HepG2 (cell line): ENCODE results near the gene TBC1D1. TPM values are rescaled to one million over a fixed set of nuclear protein-coding genes. Genes with fewer than 3 reads are reported as not detected.

Experiments
- CAMTA2 ChIP-seq: sonication (generic); formaldehyde crosslinking; IDR thresholded peaks from 2 replicates; pipeline ENCODE4 v1.4.0; 2020; ENCODE audit warnings: mild to moderate bottlenecking, missing genetic modification reagents, borderline replicate concordance
- HHEX ChIP-seq: IDR thresholded peaks from 2 replicates; pipeline ENCODE4 v1.6.1; 2016; ENCODE audit warnings: control low read depth
- KDM5B ChIP-seq: sonication (generic); formaldehyde crosslinking; IDR thresholded peaks from 2 replicates; pipeline ENCODE4 v1.4.0; 2020; ENCODE audit warnings: missing genetic modification reagents, mild to moderate bottlenecking, borderline replicate concordance
- MIER3 ChIP-seq: IDR thresholded peaks from 2 replicates; pipeline ENCODE4 v1.6.1; 2016; ENCODE audit warnings: missing compliant biosample characterization, borderline replicate concordance
- ONECUT2 ChIP-seq: sonication (generic); formaldehyde crosslinking; IDR thresholded peaks from 2 replicates; pipeline ENCODE4 v1.4.0; 2020; ENCODE audit warnings: missing genetic modification reagents
- REXO4 ChIP-seq: sonication (generic); formaldehyde crosslinking; IDR thresholded peaks from 2 replicates; pipeline ENCODE4 v1.8.0; 2022; ENCODE audit warnings: missing genetic modification reagents, mild to moderate bottlenecking, borderline replicate concordance
- RFX5 ChIP-seq: IDR thresholded peaks from 2 replicates; pipeline ENCODE4 v1.6.1; 2011; ENCODE audit warnings: low read depth, low read length, improper control_type of control experiment
- SNAPC2 ChIP-seq: sonication (generic); formaldehyde crosslinking; IDR thresholded peaks from 2 replicates; pipeline ENCODE4 v1.8.1; 2022; ENCODE audit warnings: mild to moderate bottlenecking, missing genetic modification reagents
- ZBTB1 ChIP-seq: sonication (generic); formaldehyde crosslinking; IDR thresholded peaks from 2 replicates; pipeline ENCODE4 v1.4.0; 2020; ENCODE audit warnings: missing genetic modification reagents, borderline replicate concordance
- ZC3H4 ChIP-seq: sonication (generic); formaldehyde crosslinking; IDR thresholded peaks from 2 replicates; pipeline ENCODE4 v1.4.0; 2020; ENCODE audit warnings: missing genetic modification reagents, borderline replicate concordance
- ZFYVE20 ChIP-seq: sonication (generic); formaldehyde crosslinking; IDR thresholded peaks from 2 replicates; pipeline ENCODE4 v1.8.0; 2023; ENCODE audit warnings: low read depth, mild to moderate bottlenecking, moderate library complexity, missing genetic modification reagents, borderline replicate concordance
- ZNF17 ChIP-seq: sonication (generic); formaldehyde crosslinking; IDR thresholded peaks from 2 replicates; pipeline ENCODE4 v1.5.0; 2020; ENCODE audit warnings: mild to moderate bottlenecking, missing genetic modification reagents
- ZNF430 ChIP-seq: sonication (generic); formaldehyde crosslinking; IDR thresholded peaks from 2 replicates; pipeline ENCODE4 v1.9.0; 2021; ENCODE audit warnings: mild to moderate bottlenecking, missing genetic modification reagents
- ZNF749 ChIP-seq: sonication (generic); formaldehyde crosslinking; IDR thresholded peaks from 2 replicates; pipeline ENCODE4 v1.8.0; 2022; ENCODE audit warnings: mild to moderate bottlenecking, missing genetic modification reagents, moderate library complexity, borderline replicate concordance
- ZNF775 ChIP-seq: sonication (generic); formaldehyde crosslinking; IDR thresholded peaks from 2 replicates; pipeline ENCODE4 v1.4.0; 2020; ENCODE audit warnings: missing genetic modification reagents, mild to moderate bottlenecking, moderate library complexity, borderline replicate concordance
- ZNF792 ChIP-seq: IDR thresholded peaks from 2 replicates; pipeline ENCODE4 v1.6.1; 2016
- ZNF850 ChIP-seq: sonication (generic); formaldehyde crosslinking; conservative IDR thresholded peaks from 2 replicates; pipeline ENCODE4 v1.9.0; 2021; ENCODE audit warnings: mild to moderate bottlenecking, missing genetic modification reagents
- polyA plus RNA-seq, 8 experiments: library from polyadenylated mRNA; depleted of rRNA in 3 of 8; stranded (reverse) in 7 of 8; unstranded in 1 of 8; fragments of >200 nt; fragmentation: Illumina TruSeq in 4 of 8; extraction: Trizol in 4 of 8; gene quantifications; 2 replicates each; pipeline versions ENCODE4 v1.2.1 to v1.2.3, GENCODE V29; 2011 to 2016; ENCODE audit warnings: low read depth in 4 of 8, missing spikeins in 1 of 8, mixed read lengths in 1 of 8; ENCODE audit not compliant: insufficient read depth in 1 of 8
- total RNA-seq, 5 experiments: library from RNA; depleted of rRNA; stranded (reverse); fragments of >200 nt; fragmentation: Illumina TruSeq; extraction: Trizol; gene quantifications; 2 replicates each; pipeline ENCODE4 v1.2.3, GENCODE V29; 2016; ENCODE audit warnings: low read depth in 1 of 5
- TF ChIP-seq, protein P1 (sequence below): sonication (generic); formaldehyde crosslinking; IDR thresholded peaks from 2 replicates; pipeline ENCODE4 v1.4.0; 2020; ENCODE audit warnings: missing genetic modification reagents
- TF ChIP-seq, protein P2 (sequence below): sonication (generic); formaldehyde crosslinking; IDR thresholded peaks from 2 replicates; pipeline ENCODE4 v1.8.0; 2022; ENCODE audit warnings: mild to moderate bottlenecking, missing genetic modification reagents, moderate library complexity
- TF ChIP-seq, protein P3 (sequence below): sonication (generic); formaldehyde crosslinking; IDR thresholded peaks from 2 replicates; pipeline ENCODE4 v1.4.0; 2020; ENCODE audit warnings: missing genetic modification reagents
- TF ChIP-seq, protein P4 (sequence below): sonication (generic); formaldehyde crosslinking; conservative IDR thresholded peaks from 2 replicates; pipeline ENCODE4 v1.4.0; 2020; ENCODE audit warnings: missing genetic modification reagents

TBC1D1 gene
- total and polyA plus RNA-seq, 2 of the 13 experiments (the other 11 are each of a cell fraction or from before 2014, with no cell fraction given) = 37.3 to 62.8 TPM

DNA sequence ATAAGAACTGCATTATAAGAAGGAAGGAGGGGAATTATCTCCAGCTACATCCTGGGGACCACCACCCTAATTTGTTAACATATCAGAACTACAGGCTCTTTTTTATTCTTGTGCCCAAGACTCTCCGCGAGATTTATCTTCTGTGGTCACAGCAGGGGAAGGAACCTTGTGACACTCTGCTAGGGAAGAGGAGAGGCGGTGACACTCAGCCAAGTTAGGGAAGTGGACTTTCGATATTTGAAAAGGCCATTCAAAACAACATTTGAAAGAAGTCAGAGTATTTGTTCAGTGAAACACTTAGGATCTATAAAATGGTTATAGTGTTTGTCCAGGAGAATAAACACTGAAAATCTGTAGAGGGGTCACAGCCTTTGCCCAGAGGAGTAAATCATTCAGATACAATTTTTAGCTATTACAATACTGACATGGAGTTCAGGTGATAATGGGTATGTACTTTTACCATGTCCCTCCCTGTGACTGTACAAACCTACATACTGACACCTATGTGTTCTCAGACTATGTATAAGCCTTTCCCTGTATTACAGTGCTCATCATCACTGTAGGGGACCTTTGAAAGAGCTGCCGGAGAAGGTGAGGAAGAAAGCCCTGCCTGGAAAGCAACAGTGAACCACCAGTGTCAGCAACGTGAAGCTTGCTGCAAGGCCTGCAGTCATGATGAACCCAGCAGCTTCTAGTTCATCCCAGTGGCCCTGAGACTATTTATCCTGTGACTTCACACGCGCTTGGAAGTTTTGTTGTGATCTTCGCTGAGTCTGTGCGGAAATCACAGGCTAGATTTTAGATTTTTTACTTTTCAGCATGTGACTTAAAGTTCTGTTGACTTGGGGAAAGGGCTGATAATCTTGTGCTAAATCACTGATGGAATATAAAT is 60.8 kb downstream of the TBC1D1 start (continued):
- TF ChIP-seq, protein P1, sequence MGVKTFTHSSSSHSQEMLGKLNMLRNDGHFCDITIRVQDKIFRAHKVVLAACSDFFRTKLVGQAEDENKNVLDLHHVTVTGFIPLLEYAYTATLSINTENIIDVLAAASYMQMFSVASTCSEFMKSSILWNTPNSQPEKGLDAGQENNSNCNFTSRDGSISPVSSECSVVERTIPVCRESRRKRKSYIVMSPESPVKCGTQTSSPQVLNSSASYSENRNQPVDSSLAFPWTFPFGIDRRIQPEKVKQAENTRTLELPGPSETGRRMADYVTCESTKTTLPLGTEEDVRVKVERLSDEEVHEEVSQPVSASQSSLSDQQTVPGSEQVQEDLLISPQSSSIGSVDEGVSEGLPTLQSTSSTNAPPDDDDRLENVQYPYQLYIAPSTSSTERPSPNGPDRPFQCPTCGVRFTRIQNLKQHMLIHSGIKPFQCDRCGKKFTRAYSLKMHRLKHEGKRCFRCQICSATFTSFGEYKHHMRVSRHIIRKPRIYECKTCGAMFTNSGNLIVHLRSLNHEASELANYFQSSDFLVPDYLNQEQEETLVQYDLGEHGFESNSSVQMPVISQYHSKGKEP (CRISPR knock-in tag) = no peak
- TF ChIP-seq ZC3H4 (no peak), ZNF17 (no peak), KDM5B (no peak), ZFYVE20 (CRISPR knock-in tag) (no peak), ZNF430 (CRISPR knock-in tag) (no peak), HHEX (CRISPR knock-in tag) (peak; percentile 80), ZNF749 (CRISPR knock-in tag) (no peak), ZBTB1 (CRISPR knock-in tag) (no peak), MIER3 (CRISPR knock-in tag) (no peak), REXO4 (CRISPR knock-in tag) (no peak), CAMTA2 (CRISPR knock-in tag) (no peak), ZNF850 (CRISPR knock-in tag) (no peak), ZNF792 (CRISPR knock-in tag) (no peak), SNAPC2 (CRISPR knock-in tag) (no peak), RFX5 (no peak), ZNF775 (no peak), ONECUT2 (CRISPR knock-in tag) (no peak)
- TF ChIP-seq, protein P2, sequence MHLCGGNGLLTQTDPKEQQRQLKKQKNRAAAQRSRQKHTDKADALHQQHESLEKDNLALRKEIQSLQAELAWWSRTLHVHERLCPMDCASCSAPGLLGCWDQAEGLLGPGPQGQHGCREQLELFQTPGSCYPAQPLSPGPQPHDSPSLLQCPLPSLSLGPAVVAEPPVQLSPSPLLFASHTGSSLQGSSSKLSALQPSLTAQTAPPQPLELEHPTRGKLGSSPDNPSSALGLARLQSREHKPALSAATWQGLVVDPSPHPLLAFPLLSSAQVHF (CRISPR knock-in tag) = no peak
- TF ChIP-seq, protein P3, sequence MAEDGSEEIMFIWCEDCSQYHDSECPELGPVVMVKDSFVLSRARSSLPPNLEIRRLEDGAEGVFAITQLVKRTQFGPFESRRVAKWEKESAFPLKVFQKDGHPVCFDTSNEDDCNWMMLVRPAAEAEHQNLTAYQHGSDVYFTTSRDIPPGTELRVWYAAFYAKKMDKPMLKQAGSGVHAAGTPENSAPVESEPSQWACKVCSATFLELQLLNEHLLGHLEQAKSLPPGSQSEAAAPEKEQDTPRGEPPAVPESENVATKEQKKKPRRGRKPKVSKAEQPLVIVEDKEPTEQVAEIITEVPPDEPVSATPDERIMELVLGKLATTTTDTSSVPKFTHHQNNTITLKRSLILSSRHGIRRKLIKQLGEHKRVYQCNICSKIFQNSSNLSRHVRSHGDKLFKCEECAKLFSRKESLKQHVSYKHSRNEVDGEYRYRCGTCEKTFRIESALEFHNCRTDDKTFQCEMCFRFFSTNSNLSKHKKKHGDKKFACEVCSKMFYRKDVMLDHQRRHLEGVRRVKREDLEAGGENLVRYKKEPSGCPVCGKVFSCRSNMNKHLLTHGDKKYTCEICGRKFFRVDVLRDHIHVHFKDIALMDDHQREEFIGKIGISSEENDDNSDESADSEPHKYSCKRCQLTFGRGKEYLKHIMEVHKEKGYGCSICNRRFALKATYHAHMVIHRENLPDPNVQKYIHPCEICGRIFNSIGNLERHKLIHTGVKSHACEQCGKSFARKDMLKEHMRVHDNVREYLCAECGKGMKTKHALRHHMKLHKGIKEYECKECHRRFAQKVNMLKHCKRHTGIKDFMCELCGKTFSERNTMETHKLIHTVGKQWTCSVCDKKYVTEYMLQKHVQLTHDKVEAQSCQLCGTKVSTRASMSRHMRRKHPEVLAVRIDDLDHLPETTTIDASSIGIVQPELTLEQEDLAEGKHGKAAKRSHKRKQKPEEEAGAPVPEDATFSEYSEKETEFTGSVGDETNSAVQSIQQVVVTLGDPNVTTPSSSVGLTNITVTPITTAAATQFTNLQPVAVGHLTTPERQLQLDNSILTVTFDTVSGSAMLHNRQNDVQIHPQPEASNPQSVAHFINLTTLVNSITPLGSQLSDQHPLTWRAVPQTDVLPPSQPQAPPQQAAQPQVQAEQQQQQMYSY (CRISPR knock-in tag) = no peak
- TF ChIP-seq, protein P4, sequence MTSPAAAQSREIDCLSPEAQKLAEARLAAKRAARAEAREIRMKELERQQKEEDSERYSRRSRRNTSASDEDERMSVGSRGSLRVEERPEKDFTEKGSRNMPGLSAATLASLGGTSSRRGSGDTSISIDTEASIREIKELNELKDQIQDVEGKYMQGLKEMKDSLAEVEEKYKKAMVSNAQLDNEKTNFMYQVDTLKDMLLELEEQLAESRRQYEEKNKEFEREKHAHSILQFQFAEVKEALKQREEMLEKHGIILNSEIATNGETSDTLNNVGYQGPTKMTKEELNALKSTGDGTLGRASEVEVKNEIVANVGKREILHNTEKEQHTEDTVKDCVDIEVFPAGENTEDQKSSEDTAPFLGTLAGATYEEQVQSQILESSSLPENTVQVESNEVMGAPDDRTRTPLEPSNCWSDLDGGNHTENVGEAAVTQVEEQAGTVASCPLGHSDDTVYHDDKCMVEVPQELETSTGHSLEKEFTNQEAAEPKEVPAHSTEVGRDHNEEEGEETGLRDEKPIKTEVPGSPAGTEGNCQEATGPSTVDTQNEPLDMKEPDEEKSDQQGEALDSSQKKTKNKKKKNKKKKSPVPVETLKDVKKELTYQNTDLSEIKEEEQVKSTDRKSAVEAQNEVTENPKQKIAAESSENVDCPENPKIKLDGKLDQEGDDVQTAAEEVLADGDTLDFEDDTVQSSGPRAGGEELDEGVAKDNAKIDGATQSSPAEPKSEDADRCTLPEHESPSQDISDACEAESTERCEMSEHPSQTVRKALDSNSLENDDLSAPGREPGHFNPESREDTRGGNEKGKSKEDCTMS (CRISPR knock-in tag) = no peak
